H1 (cell line): Measurements from ENCODE around the gene TRIM52. TPM values are rescaled to one million over a fixed set of nuclear protein-coding genes. Genes with fewer than 3 reads are reported as not detected.
A peak's percentile ranks its signal among the peaks of the same experiment; 100 is the strongest.

Source experiments
- CTCF ChIA-PET: fragments of 300-600 bp; sonication (Branson Sonifier 250); formaldehyde crosslinking; loops from one replicate; lab custom pipeline; 2021; ENCODE audit not compliant: partially characterized antibody; lab: Charles Lee
- POLR2A ChIA-PET: fragments of 300-600 bp; sonication (Branson Sonifier 250); formaldehyde crosslinking; loops from one replicate; lab custom pipeline; 2021; ENCODE audit warnings: inconsistent platforms; ENCODE audit not compliant: partially characterized antibody; lab: Charles Lee
- DNase-seq, 2 experiments: peaks; one replicate each; pipeline versions ENCODE4 v3.0.0 to v3.0.0-alpha.2; 2010 to 2022; ENCODE audit warnings: low spot score in 2 of 2, low read depth in 1 of 2, mixed read lengths in 1 of 2
- FAIRE-seq: peaks from 2 replicates; lab custom pipeline; 2011; peaks lifted over from hg19 to GRCh38; lab: Jason Lieb, UNC
- H2AFZ ChIP-seq: 2 replicates; pipeline ENCODE4 v1.8.1; 2012; ENCODE audit warnings: low read length, inconsistent platforms
- H2AK5ac ChIP-seq: 2 replicates; pipeline ENCODE4 v1.6.1; 2013; ENCODE audit warnings: low read depth, low read length
- H2BK120ac ChIP-seq: replicated peaks from 2 replicates; pipeline ENCODE3; 2013; ENCODE audit warnings: low read depth, low read length, inconsistent platforms
- H2BK12ac ChIP-seq: 2 replicates; pipeline ENCODE4 v1.6.1; 2013; ENCODE audit warnings: low read depth, low read length
- H2BK15ac ChIP-seq: 2 replicates; pipeline ENCODE4 v1.6.1; 2013; ENCODE audit warnings: low read length
- H2BK20ac ChIP-seq: 2 replicates; pipeline ENCODE4 v1.6.1; 2013; ENCODE audit warnings: low read length
- H2BK5ac ChIP-seq: 2 replicates; pipeline ENCODE4 v1.6.1; 2013; ENCODE audit warnings: low read depth, low read length
- H3K14ac ChIP-seq: 2 replicates; pipeline ENCODE4 v1.6.1; 2013; ENCODE audit warnings: inconsistent platforms; ENCODE audit not compliant: insufficient read length
- H3K18ac ChIP-seq: 2 replicates; pipeline ENCODE4 v1.6.1; 2013; ENCODE audit warnings: low read length; ENCODE audit errors: extremely low read depth
- H3K23ac ChIP-seq: 2 replicates; pipeline ENCODE4 v1.6.1; 2013; ENCODE audit warnings: inconsistent platforms; ENCODE audit not compliant: insufficient read length
- H3K23me2 ChIP-seq: 2 replicates; pipeline ENCODE4 v1.6.1; 2013; ENCODE audit warnings: low read depth, low read length
- H3K27ac ChIP-seq: 2 replicates; pipeline ENCODE4 v1.6.1; 2011; ENCODE audit warnings: low read depth, low read length, inconsistent platforms
- H3K27me3 ChIP-seq, 4 experiments: replicated peaks in 1 of 4; 1 replicate in 1 of 4; 2 replicates in 3 of 4; pipeline versions ENCODE4 v1.6.1 to v1.8.1; 2011 to 2013; ENCODE audit warnings: low read length in 3 of 4, mild to moderate bottlenecking in 3 of 4, inconsistent platforms in 2 of 4, mixed read lengths in 2 of 4, moderate library complexity in 1 of 4; ENCODE audit not compliant: control insufficient read depth in 3 of 4, insufficient read depth in 3 of 4; ENCODE audit errors: extremely low read depth in 1 of 4
- H3K36me3 ChIP-seq, 4 experiments: 2 replicates each; pipeline versions ENCODE4 v1.6.1 to v1.8.1; 2011 to 2013; ENCODE audit warnings: mild to moderate bottlenecking in 4 of 4, low read length in 3 of 4, moderate library complexity in 2 of 4, control low read depth in 1 of 4, inconsistent platforms in 1 of 4; ENCODE audit not compliant: insufficient read depth in 4 of 4, control insufficient read depth in 2 of 4
- H3K4ac ChIP-seq: replicated peaks from 2 replicates; pipeline ENCODE3; 2013; ENCODE audit warnings: low read length, low read depth, mixed read lengths, inconsistent platforms; ENCODE audit not compliant: insufficient read length
- H3K4me1 ChIP-seq, 4 experiments: replicated peaks in 1 of 4; 1 replicate in 1 of 4; 2 replicates in 3 of 4; pipeline versions ENCODE4 v1.6.1 to v1.8.1; 2011 to 2013; ENCODE audit warnings: low read length in 3 of 4, inconsistent platforms in 2 of 4, mixed read lengths in 1 of 4; ENCODE audit not compliant: insufficient read depth in 4 of 4, control insufficient read depth in 3 of 4
- H3K4me2 ChIP-seq, 2 experiments: 2 replicates each; pipeline versions ENCODE4 v1.6.1 to v1.8.1; 2011 to 2013; ENCODE audit warnings: low read depth in 2 of 2, low read length in 2 of 2, control low read depth in 1 of 2, inconsistent platforms in 1 of 2, mild to moderate bottlenecking in 1 of 2; ENCODE audit not compliant: insufficient read depth in 1 of 2
- H3K4me3 ChIP-seq, 4 experiments: fragments of 200-600, 300-600 bp in 1 of 4; sonication (generic), shearing (Covaris generic), sonication (Bioruptor Twin) in 1 of 4; 2 replicates each; pipeline versions ENCODE4 v1.5.1 to v1.8.1; 2011 to 2016; ENCODE audit warnings: low read length in 4 of 4, low read depth in 3 of 4, control low read depth in 2 of 4, inconsistent platforms in 2 of 4, mild to moderate bottlenecking in 2 of 4, mixed read lengths in 1 of 4, moderate library complexity in 1 of 4; ENCODE audit not compliant: insufficient read depth in 2 of 4; ENCODE audit errors: extremely low read depth in 1 of 4
- H3K56ac ChIP-seq: replicated peaks from 2 replicates; pipeline ENCODE3; 2013; ENCODE audit warnings: low read depth, mild to moderate bottlenecking, mixed read lengths, low read length, inconsistent platforms; ENCODE audit not compliant: insufficient read length
- H3K79me1 ChIP-seq: 2 replicates; pipeline ENCODE4 v1.6.1; 2013; ENCODE audit warnings: low read depth, low read length, control low read depth
- H3K79me2 ChIP-seq, 2 experiments: 2 replicates each; pipeline versions ENCODE4 v1.6.1 to v1.8.1; 2012 to 2013; ENCODE audit warnings: low read length in 2 of 2, mild to moderate bottlenecking in 2 of 2, inconsistent platforms in 1 of 2; ENCODE audit not compliant: insufficient read depth in 2 of 2, control insufficient read depth in 1 of 2
- H3K9ac ChIP-seq, 4 experiments: replicated peaks in 1 of 4; 1 replicate in 1 of 4; 2 replicates in 3 of 4; pipeline versions ENCODE4 v1.6.1 to v1.8.1; 2011 to 2013; ENCODE audit warnings: low read depth in 3 of 4, low read length in 3 of 4, control low read depth in 2 of 4, mild to moderate bottlenecking in 2 of 4, moderate library complexity in 2 of 4, inconsistent platforms in 1 of 4; ENCODE audit errors: extremely low read depth in 1 of 4
- H3K9me3 ChIP-seq, 2 experiments: 2 replicates each; pipeline versions ENCODE4 v1.6.1 to v1.8.1; 2012 to 2013; ENCODE audit warnings: mild to moderate bottlenecking in 2 of 2, moderate library complexity in 2 of 2, control low read depth in 1 of 2, inconsistent platforms in 1 of 2, low read depth in 1 of 2, low read length in 1 of 2, mixed read lengths in 1 of 2; ENCODE audit not compliant: insufficient read depth in 2 of 2
- H4K20me1 ChIP-seq, 2 experiments: replicated peaks in 1 of 2; 2 replicates each; pipeline versions ENCODE3 to v1.8.1; 2011 to 2013; ENCODE audit warnings: inconsistent platforms in 2 of 2, low read length in 2 of 2, mild to moderate bottlenecking in 1 of 2; ENCODE audit not compliant: insufficient read depth in 2 of 2, control insufficient read depth in 1 of 2
- H4K5ac ChIP-seq: 2 replicates; pipeline ENCODE4 v1.6.1; 2013; ENCODE audit warnings: low read length, low read depth, mixed read lengths, inconsistent platforms; ENCODE audit not compliant: insufficient read length
- H4K8ac ChIP-seq: 2 replicates; pipeline ENCODE4 v1.8.0; 2013; ENCODE audit warnings: mild to moderate bottlenecking, moderate library complexity, low read length, inconsistent platforms; ENCODE audit not compliant: insufficient read depth; ENCODE audit errors: extremely low read depth
- H4K91ac ChIP-seq: replicated peaks from 2 replicates; pipeline ENCODE3; 2013; ENCODE audit warnings: low read length, mixed read lengths, inconsistent platforms; ENCODE audit not compliant: insufficient read length
- BCL11A ChIP-seq, 2 experiments: IDR thresholded peaks; one replicate each; pipeline ENCODE4 v1.6.1; 2011; ENCODE audit warnings: low read depth in 2 of 2, low read length in 2 of 2, mild to moderate bottlenecking in 2 of 2
- HDAC2 ChIP-seq, 2 experiments: fragments of 300-600 bp in 1 of 2; sonication (generic) in 1 of 2; IDR thresholded peaks; 2 replicates each; pipeline ENCODE4 v1.6.1; 2011 to 2012; ENCODE audit warnings: low read depth in 2 of 2, low read length in 2 of 2, mild to moderate bottlenecking in 2 of 2, moderate library complexity in 2 of 2, borderline replicate concordance in 1 of 2, inconsistent platforms in 1 of 2
- NANOG ChIP-seq: IDR thresholded peaks from 2 replicates; pipeline ENCODE4 v1.6.1; 2011; ENCODE audit warnings: low read length, low read depth, mild to moderate bottlenecking, inconsistent platforms; ENCODE audit not compliant: insufficient read depth, poor library complexity, severe bottlenecking
- RAD21 ChIP-seq, 2 experiments: IDR thresholded peaks in 1 of 2; conservative IDR thresholded peaks in 1 of 2; 2 replicates each; pipeline ENCODE4 v1.6.1; 2011; ENCODE audit warnings: low read depth in 2 of 2, low read length in 2 of 2, improper control_type of control experiment in 1 of 2, inconsistent platforms in 1 of 2, mild to moderate bottlenecking in 1 of 2, moderate library complexity in 1 of 2
- RXRA ChIP-seq: IDR thresholded peaks from 2 replicates; pipeline ENCODE4 v1.6.1; 2011; ENCODE audit warnings: low read depth, mild to moderate bottlenecking, low read length, moderate library complexity; ENCODE audit not compliant: insufficient read depth
- TBP ChIP-seq: IDR thresholded peaks from 2 replicates; pipeline ENCODE4 v1.6.1; 2011; ENCODE audit warnings: low read depth, low read length, improper control_type of control experiment
- WGBS, 2 experiments: shearing (Covaris generic) in 1 of 2; methylation state at CpG; one replicate each; pipeline versions ENCODE4 v1.1.6 to v1.1.7; 2013 to 2015; ENCODE audit warnings: low lambda C conversion rate in 2 of 2, mixed read lengths in 2 of 2, inconsistent platforms in 1 of 2, low coverage in 1 of 2, missing lambda C conversion rate in 1 of 2; ENCODE audit not compliant: insufficient replicate concordance in 2 of 2, insufficient coverage in 1 of 2, insufficient read length in 1 of 2; ENCODE audit errors: extremely low coverage in 1 of 2, missing lambda C conversion rate in 1 of 2; 5-methylcytosine and 5-hydroxymethylcytosine counted together
- polyA plus RNA-seq, 7 experiments: library from polyadenylated mRNA; depleted of rRNA in 3 of 7; stranded (reverse) in 5 of 7; unstranded in 2 of 7; fragments of >200 nt in 5 of 7; fragments of 200-250 nt in 2 of 7; gene quantifications; 1 replicate in 5 of 7; 2 replicates in 1 of 7; 4 replicates in 1 of 7; pipeline versions ENCODE4 v1.2.1 to v1.2.3, GENCODE V29; 2011 to 2013; ENCODE audit warnings: missing spikeins in 2 of 7, mixed read lengths in 2 of 7
- total RNA-seq: library from RNA; stranded (reverse); fragmentation: NEBNext Ultra II Directional; extraction: Animal tissue kit (Norgen Biotek cat#: 25700); gene quantifications from 2 replicates; pipeline ENCODE4 v1.2.1, GENCODE V29; 2021
- TF ChIP-seq, protein P1 (sequence below), 3 experiments: IDR thresholded peaks; 1 replicate in 2 of 3; 2 replicates in 1 of 3; pipeline versions ENCODE4 v1.5.1 to v1.6.1; 2011; ENCODE audit warnings: low read length in 3 of 3, mild to moderate bottlenecking in 3 of 3, inconsistent platforms in 2 of 3, low read depth in 1 of 3, moderate library complexity in 1 of 3; ENCODE audit not compliant: insufficient read depth in 1 of 3; ENCODE audit errors: control extremely low read depth in 1 of 3

TRIM52 gene
- total and polyA plus RNA-seq, 2 of the 8 experiments (the other 6 are each of a cell fraction or from before 2014, with no cell fraction given) = 4.2 to 5.7 TPM

DNA sequence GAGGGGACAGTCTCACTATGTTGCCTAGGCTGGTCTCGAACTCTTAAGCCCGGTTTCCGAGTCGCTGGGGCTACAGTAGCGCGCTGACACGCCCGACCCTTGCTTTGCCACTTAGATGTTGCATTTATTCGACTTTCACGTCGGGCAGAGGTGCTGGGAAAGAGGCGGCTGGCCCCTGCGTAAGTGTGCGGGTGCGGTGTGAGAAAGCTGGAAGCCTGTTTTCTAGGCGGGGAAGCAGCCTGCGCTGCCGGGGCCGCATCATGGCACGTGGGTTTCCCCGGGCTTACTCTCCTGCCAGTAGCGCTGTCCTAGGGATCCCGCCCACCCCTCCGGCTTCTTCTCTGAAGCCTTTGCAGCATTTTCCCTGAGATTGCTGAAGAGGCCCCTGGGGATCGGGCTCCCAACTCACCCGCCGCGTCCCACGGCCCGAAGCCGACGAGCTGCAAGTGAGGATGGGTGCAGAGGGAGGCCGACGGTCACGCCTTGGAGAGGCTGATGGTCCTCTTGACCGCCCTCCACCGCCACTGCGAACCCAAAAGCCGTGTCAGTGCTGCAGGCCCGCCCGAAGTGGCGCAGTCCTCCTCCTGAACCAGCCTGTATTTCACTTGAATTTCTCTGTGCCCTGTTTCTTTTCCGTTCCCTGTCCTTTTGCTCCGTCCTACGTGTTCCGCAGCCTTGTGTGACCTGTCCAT lies 43.7 kb downstream of the TRIM52 start:
- Histone ChIP-seq H3K27ac (no peak overlapping the region), H4K5ac (no peak overlapping the region), H2BK20ac (no peak overlapping the region), H3K9ac (peak overlapping the region in 2 of 4 experiments; percentile 52 to 69; a peak in 3 of 7 replicates), H3K23ac (no peak overlapping the region), H3K4me3 (peak overlapping the region; percentile 46 to 76 (median 63)), H3K79me1 (no peaks in the 10 kb centered on the region), H3K23me2 (peaks cover 15% of the 10 kb centered on the region), H2AK5ac (no peak overlapping the region), H2BK12ac (0 out of 2 replicates have a peak overlapping the region, but pooled peaks have one; percentile 7), H2BK120ac (no peak overlapping the region), H3K36me3 (no peaks in the 10 kb centered on the region), H2BK5ac (no peak overlapping the region), H3K4ac (no peak overlapping the region), H3K4me2 (peak overlapping the region; percentile 92 to 97), H2AFZ (no peak overlapping the region), H3K4me1 (peaks cover 0 to 2% (median 0%) of the 10 kb centered on the region in 4 experiments; a peak in 3 of 7 replicates), H3K14ac (no peak overlapping the region), H3K27me3 (peaks cover 0 to 5% (median 1%) of the 10 kb centered on the region in 4 experiments; a peak in 2 of 7 replicates), H2BK15ac (no peak overlapping the region), H3K9me3 (no peaks in the 10 kb centered on the region), H3K56ac (no peak overlapping the region), H4K20me1 (peaks cover 0 to 4% of the 10 kb centered on the region in 2 experiments), H4K91ac (no peak overlapping the region), H3K18ac (no peak overlapping the region), H4K8ac (peak overlapping the region; percentile 17; the same call in 1 of the 2 replicates), H3K79me2 (no peaks in the 10 kb centered on the region)
- ChIA-PET CTCF (interaction anchor here (0.6 kb wide), 1 partner anchor 30 kb away, joined by 3 read pairs; no protein-coding TSS in a partner anchor), POLR2A (interaction anchor here (1.0 to 2.1 kb wide), 3 partner anchors 11 to 28 kb away, joined by 3 to 6 read pairs (median 4); no protein-coding TSS in a partner anchor)
- no peak for FAIRE-seq
- DNase-seq = peak in 1 of 2 experiments; percentile 85
- WGBS, 2 experiments = 3% methylated on average over 46 of the region's 46 CpGs; no CpG with 5 or more reads in 1 of the 2 experiments
- TF ChIP-seq RXRA = no peak
- TF ChIP-seq RAD21 (IDR thresholded peaks at IDR 0.05 in 1 of 2, conservative IDR thresholded peaks at IDR 0.05 in 1 of 2; ENCODE audit: low read depth in 2 of 2, low read length in 2 of 2) = no peak; a peak in 1 of 4 replicates
- TF ChIP-seq NANOG = no peak
- TF ChIP-seq BCL11A (IDR thresholded peaks at IDR 0.05; ENCODE audit: low read depth in 2 of 2, low read length in 2 of 2) = no peak
- TF ChIP-seq, protein P1, sequence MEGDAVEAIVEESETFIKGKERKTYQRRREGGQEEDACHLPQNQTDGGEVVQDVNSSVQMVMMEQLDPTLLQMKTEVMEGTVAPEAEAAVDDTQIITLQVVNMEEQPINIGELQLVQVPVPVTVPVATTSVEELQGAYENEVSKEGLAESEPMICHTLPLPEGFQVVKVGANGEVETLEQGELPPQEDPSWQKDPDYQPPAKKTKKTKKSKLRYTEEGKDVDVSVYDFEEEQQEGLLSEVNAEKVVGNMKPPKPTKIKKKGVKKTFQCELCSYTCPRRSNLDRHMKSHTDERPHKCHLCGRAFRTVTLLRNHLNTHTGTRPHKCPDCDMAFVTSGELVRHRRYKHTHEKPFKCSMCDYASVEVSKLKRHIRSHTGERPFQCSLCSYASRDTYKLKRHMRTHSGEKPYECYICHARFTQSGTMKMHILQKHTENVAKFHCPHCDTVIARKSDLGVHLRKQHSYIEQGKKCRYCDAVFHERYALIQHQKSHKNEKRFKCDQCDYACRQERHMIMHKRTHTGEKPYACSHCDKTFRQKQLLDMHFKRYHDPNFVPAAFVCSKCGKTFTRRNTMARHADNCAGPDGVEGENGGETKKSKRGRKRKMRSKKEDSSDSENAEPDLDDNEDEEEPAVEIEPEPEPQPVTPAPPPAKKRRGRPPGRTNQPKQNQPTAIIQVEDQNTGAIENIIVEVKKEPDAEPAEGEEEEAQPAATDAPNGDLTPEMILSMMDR (IDR thresholded peaks at IDR 0.05; ENCODE audit: control extremely low read depth in 1 of 3, insufficient read depth in 1 of 3, low read depth in 1 of 3, low read length in 3 of 3) = peak in 1 of 3 experiments; percentile 35; a peak in 1 of 4 replicates
- TF ChIP-seq TBP = peak; percentile 78
- TF ChIP-seq HDAC2 (IDR thresholded peaks at IDR 0.05; ENCODE audit: borderline replicate concordance in 1 of 2, low read depth in 2 of 2, low read length in 2 of 2) = no peak; a peak in 1 of 4 replicates
